HG03521 (cell line): ENCODE data around the gene NECAB3.

Experiments used
- ATAC-seq: cut with Tn5 transposase; IDR thresholded peaks from one replicate; pipeline ENCODE4 v1.9.1; 2021; ENCODE audit warnings: mild to moderate bottlenecking, moderate library complexity; ENCODE audit not compliant: unreplicated experiment

Gene NECAB3

DNA sequence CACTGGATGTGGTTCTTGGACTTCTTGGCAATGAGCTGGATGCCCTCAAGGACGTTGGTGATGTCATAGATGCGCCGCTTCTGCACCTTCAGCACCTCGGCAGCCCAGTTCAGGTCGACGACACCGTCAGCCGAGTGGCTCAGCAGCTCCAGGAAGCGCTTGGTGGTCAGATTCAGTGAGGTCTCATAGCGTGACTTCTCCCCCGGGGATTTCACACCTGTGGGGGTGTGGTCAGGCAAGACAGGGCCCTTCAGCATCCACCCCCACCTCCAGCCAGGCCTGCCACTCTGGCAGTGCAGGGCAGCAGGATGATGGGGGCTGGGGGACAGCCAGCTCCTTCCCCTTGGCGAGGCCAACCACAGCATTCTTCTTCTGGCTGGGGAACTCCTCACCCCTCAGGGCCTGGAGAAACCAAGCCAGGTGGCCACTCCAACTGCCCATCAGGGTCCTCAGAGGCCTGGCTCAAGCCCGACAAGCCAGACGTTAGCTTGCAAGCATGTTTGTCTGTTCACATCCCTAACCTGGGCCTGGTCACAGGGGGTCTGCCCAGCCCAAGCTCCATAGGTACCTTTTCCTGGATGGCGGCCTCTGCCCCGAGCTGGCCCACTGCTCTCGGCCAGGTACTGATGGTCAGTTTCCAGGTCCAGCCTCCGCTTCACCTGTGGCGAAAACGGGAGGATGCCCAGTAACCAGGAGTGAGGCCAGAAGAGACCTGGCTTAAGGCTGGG, 5.7 kb upstream of the NECAB3 start:
- ATAC-seq = no peak

DNA sequence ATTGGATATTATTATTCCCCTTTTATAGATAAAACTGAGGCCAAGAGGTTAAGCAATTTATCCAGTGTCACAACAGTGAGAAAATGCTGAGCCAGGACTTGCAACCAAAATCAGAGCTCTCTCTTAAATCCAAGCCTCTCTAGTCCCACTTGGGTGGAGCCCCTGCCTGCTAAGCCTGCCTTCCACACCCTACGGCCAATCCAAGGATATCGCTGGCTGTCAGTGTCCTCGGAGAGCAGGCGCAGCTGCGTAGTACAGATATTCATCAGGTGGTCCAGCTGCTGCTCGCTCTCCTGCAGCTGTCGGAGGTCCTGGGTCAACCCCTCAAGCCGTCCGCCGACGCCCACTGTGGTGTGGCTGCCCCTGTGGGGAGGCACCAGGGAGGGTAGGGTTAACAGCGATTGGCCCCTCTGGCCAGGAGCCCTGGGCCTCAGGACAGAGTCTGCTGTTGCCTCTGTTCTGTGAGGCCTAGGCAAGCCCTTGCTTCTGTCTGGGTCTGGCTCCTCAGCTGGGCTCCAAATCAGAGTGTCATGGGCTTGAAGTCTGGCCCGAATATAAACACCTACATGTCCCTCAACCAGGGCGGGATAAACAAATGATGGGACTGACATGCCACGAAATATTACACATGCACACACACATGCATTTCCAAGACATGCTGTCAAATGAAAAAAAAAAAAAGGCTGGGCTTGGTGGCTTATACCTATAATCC, 3.9 kb upstream of the NECAB3 start:
- no peak for ATAC-seq

DNA sequence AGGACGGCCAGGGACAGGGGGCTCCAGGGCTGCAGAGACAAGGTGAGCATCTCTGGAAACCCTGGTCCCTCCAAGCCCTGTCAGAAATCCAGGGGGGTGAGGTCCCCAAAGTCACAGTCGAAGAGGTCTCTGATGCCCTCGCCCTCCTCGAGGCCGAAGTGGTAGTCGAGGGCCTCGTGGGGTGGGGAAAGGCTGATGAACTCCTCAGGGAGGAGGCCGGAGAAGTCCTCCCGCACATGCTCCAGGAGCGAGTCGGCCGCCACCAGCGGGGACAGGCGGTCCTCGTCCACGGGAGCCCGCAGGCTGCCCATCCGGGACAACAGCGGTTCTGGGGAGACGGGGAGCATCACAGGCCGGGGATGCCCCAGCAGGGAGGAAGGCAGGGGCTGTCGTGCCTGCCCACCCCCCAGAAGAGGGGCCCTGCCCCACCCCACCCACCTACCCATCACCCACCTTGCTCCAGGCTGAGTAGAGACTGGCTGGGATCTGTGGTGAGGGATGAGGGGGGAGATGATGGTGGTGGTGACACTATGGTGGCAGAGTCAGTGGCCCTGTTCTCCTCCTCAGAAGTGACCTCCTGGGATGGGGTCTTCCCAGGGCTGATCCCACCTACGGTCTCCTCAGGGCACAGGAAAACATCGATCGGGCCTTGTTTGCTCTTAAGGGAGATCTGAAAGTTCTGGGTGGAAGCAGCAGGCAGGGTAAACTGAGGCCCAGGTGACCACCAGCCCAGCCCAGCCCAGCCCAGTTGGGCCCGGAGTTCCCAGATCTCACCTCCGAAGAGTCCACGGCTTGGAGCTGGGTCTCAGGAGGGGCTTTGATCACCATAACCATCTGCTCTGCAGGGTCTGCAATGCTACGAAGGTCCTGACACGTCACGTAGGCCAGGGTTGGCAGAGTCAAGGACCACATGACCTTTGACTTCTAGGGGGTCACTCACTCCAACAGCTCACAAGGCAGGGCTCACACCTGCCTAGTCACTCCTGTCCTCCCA, 2.7 kb upstream of the NECAB3 start:
- ATAC-seq = no peak

DNA sequence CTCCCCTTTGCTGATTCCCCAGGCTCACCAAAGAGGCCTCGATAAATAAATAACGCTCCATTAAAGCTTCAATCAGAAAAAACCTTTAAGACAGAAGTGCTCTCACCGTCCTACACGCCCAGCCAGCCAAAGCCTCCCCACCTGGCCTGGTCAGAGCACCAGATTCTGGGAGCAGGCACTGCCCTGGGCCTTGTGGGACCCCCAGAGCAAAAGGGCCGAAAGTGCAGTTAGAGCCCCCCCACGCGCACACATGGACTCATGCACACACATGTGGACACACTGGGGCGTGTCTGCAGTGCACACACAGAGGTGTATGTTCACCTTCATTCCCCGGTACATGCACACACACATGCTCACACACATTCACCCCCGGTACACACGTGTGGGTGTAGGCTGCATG, 1.9 kb upstream of the NECAB3 start:
- ATAC-seq = no peak

DNA sequence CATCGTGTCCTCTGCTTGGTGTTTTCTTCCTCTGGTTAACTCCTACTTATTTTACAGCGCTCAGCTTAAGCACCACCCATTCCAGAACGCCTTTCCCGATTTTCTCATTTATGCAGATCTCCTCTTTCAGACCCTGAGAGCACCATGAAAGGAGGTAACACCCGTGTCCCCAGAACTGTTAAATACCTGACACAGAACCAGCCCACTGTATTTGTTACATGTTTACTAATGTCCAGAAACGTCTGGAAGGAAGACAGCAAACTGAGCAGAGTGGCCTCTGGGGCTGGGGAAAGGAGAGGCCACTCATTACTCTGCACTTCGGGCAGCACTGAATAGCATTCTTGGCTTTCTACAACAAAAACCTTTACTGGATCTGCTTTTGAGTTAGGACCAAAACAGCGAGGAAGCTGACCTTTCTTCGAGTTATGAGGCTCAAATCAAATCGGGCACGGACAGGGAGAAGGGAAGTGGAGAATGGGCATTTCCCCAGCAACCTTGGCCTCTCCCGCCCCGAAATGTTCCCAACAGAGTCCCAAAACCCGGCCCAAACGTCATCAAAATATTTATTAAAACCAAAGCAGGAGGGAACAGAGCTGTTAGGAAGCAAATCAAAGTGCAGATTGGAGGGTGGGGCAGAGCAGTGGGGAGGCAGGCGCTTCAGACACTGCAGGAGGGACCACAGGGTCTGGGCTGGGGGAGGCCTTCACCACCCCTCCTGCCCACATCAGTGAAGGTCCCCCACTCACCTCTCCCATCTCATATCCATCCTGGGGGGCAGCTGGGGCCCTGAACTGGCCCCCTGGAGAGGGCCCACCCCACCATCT, 1.1 kb upstream of the NECAB3 start:
- ATAC-seq = no peak

DNA sequence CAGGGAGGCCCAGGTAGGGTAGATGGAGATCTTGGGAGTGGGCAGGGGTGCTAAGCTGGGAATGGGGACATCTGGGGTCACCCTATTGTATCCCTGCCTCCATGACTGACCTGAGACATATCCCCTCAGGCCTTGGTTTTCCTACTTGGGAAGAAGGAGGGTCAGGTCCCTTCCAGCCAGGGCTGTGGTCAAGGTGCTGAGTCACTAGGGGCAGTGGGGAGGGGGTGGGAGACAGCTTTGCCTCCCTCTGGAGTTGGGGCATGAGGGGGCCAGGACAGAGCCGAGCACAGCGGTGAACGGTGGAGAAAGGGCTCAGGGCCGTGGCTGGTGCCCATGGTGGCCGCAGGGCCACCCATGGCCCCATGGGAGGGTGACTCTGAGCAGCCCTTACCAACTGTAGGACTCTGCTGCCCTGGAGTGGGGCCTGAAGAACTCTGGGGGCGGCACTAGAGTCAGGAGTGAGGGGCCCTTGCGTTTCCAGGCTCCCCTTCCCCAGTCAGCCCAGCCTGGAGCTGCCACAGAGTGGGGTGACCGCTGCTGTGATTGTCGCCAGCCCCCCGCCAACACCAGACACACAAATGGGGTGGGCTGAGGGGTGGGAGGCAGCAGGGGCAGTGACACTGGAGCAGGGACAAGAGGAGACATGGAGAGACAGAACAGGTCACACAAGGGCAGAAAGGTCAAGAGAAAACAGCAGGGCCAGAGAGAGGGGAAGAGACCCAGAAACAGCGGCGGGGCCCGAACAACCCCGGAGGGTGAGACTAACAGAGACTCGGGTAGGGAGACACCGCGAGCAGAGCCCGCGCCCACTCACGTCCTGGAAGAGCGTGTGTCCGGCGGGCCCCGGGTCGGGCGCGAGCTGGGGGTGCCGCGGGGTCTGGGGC, 576 bp downstream of the NECAB3 start:
- no peak for ATAC-seq

DNA sequence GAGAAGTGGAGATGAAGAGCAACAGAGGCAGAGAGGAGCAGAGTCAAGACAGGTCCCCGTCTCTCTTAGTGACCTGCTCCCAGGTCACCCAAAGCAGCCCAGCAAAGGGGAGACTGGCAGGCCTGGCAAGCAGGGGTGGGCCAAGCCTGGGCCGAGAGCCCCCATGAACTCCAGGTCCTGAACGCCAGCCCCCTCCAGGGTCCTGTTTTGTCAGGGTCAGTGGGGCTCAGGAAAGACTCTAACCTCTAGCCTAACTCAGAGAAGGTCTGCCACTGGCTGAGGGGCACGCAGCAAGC, 1.2 kb downstream of the NECAB3 start:
- ATAC-seq = no peak

DNA sequence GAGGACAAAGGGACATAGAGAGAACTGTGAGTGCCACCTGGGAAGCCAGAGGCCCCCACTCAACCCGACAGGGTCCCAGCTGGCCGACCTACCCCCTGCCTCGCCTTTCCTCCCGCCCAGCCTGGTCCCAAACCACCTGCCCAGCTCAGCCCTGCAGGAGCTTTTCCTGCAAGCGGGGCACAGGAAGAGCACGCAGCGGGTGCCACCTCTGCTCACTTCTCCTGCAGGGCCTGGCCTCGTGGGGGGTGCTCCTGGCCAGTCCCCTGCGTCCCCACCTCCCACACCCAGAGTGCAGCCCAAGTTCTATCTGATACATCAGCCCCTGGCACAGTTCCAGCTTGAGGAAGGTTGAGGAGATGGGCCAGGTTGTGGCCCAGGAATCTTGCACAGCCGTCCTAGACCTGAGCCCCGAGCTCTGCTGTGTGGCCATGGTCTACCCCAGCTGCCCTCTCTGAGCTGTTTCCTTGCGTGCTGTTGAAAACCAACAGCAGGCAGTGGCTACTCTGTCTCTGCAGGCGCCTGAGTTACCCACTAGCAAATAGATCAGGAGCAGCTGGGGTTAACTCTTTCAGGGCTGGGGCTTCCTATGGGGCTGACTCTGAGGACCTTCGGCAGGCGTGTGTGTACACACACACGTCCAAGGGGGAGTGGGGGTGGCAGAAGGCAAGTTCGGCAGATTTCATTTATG, 1.7 kb downstream of the NECAB3 start:
- no peak for ATAC-seq

DNA sequence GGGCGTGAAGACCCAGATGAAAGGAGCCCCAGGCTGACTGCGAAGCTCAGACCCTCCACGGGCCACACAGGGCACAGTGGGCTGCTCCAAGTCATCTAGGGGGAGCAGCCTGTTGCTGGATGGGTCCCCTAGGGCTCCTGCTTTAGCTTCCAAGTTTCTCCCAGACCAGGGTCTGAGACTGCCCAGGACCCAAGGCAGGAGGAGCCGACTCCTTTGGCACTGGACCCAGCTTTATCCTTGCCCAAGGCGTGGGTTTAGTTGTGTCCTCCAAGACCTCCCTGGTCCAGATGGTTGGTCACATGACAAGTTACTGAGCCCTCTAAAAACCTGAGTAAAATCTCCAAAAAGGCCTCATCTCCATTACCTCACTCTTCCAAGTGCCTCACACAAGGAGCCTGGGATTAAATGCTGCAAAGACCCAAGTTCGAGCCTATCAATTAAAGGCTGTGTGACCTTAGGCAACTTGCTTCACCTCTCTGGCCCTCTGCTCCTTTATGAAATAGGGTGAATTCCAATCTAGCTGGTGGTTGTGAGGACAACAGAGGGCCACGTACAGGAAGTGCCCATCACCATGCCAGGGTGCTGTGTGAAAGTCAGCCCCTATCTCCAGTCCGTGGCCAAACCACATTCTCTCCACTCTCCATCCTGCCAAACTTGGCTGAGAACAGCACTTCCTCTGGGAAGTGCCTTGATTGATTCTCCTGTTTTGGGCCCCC, 2.5 kb downstream of the NECAB3 start:
- no peak for ATAC-seq

DNA sequence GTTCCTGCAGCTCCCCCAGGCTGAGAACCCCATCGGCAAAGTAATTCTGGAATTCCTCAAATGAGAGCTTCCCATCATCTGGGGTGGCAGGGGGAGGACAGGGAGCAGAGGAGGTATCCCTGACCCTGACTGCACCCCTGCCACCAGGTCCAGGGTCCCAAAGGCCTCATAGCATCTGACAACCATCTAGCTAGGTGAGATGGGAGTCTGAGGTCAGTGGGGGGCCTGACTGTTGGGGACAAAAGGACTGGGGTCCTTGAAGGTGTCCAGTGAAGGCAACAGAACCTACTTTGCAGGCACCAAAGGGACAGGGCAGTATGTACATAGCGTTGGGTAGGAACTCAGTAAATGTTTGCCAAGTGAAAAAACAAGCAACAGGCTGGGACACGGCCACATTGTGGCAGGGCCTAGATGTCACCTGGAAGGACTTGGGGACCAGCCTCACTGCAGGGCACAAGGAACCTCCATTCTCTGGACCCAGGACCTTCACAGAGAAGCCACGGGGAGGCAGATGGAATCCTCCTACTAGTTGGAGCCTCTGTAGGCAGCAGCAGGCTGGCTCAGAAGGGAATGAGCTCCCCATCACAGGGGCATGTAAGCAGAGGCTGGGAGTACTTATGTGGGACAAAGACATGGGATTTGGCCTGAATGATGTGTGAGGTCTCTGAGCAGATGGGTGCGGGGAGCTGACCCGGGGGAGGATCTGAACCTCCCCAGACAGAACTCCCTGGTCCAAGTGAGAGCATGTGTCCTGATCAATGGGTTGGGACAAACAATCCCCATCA, 3.3 kb downstream of the NECAB3 start:
- no peak for ATAC-seq

DNA sequence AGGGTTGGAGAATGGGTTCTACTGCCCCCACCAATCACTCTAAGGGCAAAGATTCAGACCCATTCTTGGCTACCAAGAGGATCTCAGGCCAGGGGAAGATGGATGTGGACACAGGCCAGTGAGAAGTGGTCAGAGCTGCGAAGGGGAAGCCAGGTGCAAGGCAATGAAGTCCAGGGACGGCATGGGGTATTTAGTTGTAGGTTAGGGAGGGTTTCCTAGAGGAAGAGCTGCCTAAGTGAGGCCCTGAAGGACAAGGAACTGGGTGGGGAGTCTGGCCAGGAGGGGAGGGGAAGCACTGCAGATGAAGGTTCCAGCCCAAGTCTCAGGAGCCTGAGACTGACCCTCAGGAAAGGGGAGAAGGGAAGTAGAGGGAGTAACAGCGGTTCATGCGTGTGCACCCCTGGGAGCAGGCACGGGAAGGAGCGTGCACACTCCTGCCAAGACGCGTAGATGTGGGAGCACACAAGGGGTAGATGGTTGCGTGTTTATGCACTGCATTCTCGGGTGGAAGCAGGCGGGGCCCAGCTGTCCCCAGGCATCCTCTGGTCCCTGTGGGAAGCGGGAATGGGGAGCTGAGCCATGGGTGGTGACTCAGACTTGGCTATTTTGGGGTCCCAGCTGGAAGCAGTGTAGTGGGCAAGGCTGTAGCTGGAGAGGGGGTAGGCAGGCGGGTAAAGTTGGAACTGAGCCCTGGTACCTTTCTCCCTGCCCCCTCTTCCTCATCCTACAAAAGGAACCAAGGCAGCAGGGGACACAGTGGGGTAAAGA, 4.2 kb downstream of the NECAB3 start:
- ATAC-seq = no peak

DNA sequence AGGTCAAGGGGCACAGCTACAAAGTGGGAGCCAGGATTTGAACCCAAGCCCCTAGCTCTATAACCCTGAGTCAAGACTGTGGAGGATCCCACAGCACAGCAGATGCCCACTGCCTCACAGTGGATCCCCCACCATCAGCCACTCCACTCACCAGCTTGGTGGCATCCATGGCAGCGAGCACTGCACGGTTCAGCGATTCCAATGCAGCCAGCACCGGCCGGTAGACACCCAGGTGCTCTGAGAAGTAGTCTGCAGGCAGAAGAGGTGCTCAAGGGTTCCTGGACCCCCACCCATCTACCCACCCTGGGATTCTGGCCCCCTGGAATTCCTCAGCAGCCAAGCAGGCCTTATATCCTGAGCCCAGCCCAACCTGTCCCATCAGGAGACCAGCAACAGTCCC, 5.0 kb downstream of the NECAB3 start:
- ATAC-seq = no peak

DNA sequence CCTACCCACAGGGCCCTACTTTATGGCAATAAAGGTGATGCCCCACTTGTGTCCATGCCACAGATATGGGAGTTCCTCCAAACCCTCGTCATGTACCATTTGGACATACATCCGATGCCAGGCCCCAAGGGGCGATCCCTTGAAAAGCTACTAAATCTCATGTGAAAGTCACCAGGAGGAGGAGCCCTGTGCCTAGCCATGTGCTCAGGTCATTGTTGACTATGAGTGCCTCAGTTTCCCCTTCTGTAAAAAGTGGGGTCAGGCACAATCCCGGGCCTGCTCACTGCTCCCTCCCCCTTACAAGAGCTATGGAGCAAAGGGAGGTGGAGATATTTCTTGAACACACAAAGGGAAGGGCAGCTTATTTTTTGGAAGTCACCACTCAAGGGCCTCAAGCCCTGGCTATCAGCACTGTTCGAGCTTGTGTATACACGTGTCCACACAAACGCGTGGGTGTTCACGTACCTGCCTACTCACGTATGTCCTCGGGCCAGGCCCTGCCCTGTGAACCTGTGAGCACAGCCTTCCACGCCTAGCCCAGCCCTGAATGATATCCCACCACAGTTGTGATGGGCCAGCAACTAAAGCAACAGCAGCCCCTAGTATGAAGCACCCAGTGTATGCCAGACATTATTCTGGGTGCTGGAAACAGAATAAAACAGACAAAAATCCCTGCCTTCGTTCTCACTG, 5.6 kb downstream of the NECAB3 start:
- no peak for ATAC-seq

DNA sequence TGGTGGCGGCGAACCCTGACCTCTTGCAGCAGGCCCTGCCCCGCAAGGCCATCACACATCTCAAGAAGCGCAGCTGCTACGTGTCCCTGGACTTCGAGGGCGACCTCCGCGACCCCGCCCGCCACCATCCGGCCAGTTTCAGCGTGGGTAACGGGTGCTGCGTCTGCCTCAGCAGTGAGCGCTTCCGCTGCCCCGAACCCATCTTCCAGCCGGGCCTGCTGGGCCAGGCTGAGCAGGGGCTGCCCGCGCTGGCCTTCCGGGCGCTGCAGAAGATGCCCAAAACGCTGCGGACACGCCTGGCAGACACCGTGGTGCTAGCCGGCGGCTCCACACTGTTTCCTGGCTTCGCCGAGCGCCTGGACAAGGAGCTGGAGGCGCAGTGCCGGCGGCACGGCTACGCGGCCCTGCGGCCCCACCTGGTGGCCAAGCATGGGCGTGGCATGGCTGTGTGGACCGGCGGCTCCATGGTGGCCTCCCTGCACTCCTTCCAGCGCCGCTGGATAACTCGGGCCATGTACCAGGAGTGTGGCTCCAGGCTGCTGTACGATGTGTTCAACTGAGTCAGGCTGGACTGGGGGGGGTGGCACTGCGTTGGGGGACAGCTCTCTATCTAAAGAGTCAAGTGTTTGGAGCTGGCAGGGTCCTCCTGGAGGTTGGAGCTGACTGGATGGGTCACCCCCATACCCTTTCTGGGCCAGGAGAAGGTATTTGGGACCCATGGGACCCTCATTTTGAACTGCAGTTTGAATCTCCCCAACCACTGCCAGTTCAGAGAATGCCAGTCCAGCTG, 6.4 kb downstream of the NECAB3 start:
- no peak for ATAC-seq

DNA sequence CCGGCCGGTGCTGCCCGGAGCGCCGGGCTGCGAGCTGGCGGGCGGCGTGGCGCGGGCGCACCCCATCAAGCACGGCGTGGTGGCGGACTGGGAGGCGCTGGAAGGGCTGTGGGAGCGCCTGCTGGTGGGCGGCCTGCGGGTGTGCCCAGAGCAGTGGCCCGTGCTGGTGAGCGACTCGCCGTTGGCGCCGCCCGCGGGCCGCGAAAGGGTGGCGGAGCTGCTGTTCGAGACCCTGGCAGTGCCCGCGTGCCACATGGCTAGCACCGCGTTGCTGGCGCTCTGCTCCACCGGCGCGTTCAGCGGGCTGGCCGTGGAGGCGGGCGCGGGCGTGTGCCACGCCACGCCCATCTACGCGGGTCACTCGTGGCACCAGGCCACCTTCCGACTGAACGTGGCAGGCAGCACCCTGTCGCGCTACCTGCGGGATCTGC, 7.0 kb downstream of the NECAB3 start:
- ATAC-seq = peak; percentile 24
